Endothelial cell of umbilical vein (primary cell): Measurements from ENCODE around the gene ZNF701. TPM values are rescaled to one million over a fixed set of nuclear protein-coding genes. Genes with fewer than 3 reads are reported as not detected.

Source experiments
- BruUV-seq: library from RNA; stranded (reverse); fragments of 400-500 nt; replicated peaks from 2 replicates; lab custom pipeline; 2021; lab: Mats Ljungman, UMichigan
- CTCF ChIA-PET: fragments of 300-600, 350-600 bp; sonication (Branson Sonifier 250); formaldehyde crosslinking; loops from one replicate; lab custom pipeline; 2021; ENCODE audit warnings: antibody characterized with exemption, inconsistent platforms; lab: Charles Lee
- POLR2A ChIA-PET: fragments of 300-600, 350-600 bp; sonication (Branson Sonifier 250); formaldehyde crosslinking; loops from one replicate; lab custom pipeline; 2021; ENCODE audit warnings: antibody characterized with exemption, inconsistent platforms; lab: Charles Lee
- DNase-seq: peaks from one replicate; pipeline ENCODE4 v3.0.0-alpha.2; 2011; ENCODE audit warnings: low read depth, low spot score
- FAIRE-seq: peaks from 2 replicates; lab custom pipeline; 2011; peaks lifted over from hg19 to GRCh38; lab: Jason Lieb, UNC
- H2AFZ ChIP-seq: 2 replicates; pipeline ENCODE4 v1.6.0; 2012; ENCODE audit warnings: low read depth, low read length, control low read depth, inconsistent platforms
- H3K27ac ChIP-seq: 2 replicates; pipeline ENCODE4 v1.5.1; 2011; ENCODE audit warnings: low read depth, mild to moderate bottlenecking, control low read depth, low read length, moderate library complexity; ENCODE audit not compliant: insufficient read depth
- H3K27me3 ChIP-seq, 2 experiments: 2 replicates each; pipeline versions ENCODE4 v1.6.0 to v1.6.1; 2011; ENCODE audit warnings: low read length in 2 of 2, mixed read lengths in 1 of 2; ENCODE audit not compliant: control insufficient read depth in 2 of 2, insufficient read depth in 2 of 2
- H3K36me3 ChIP-seq, 2 experiments: 2 replicates in 1 of 2; 3 replicates in 1 of 2; pipeline ENCODE4 v1.5.1; 2011; ENCODE audit warnings: low read length in 2 of 2, mild to moderate bottlenecking in 1 of 2, moderate library complexity in 1 of 2; ENCODE audit not compliant: control insufficient read depth in 2 of 2, insufficient read depth in 2 of 2; ENCODE audit errors: extremely low read depth in 1 of 2
- H3K4me1 ChIP-seq: 3 replicates; pipeline ENCODE4 v1.5.1; 2011; ENCODE audit warnings: mild to moderate bottlenecking, low read length; ENCODE audit not compliant: control insufficient read depth, insufficient read depth; ENCODE audit errors: extremely low read depth
- H3K4me2 ChIP-seq: 2 replicates; pipeline ENCODE4 v1.6.1; 2011; ENCODE audit warnings: low read length, control low read depth, mixed read lengths; ENCODE audit not compliant: insufficient read depth
- H3K4me3 ChIP-seq, 3 experiments: fragments of 200-600 bp in 1 of 3; sonication (generic), shearing (Covaris generic) in 1 of 3; replicated peaks in 1 of 3; 2 replicates each; pipeline ENCODE4 v1.5.1; 2011 to 2016; ENCODE audit warnings: control low read depth in 3 of 3, low read length in 3 of 3, mild to moderate bottlenecking in 2 of 3, inconsistent platforms in 1 of 3, low read depth in 1 of 3, moderate library complexity in 1 of 3; ENCODE audit not compliant: insufficient read depth in 1 of 3
- H3K79me2 ChIP-seq: 2 replicates; pipeline ENCODE4 v1.6.0; 2012; ENCODE audit warnings: low read length, inconsistent platforms; ENCODE audit not compliant: control insufficient read depth, insufficient read depth
- H3K9ac ChIP-seq: replicated peaks from 2 replicates; pipeline ENCODE3; 2011; ENCODE audit warnings: low read length, control low read depth; ENCODE audit not compliant: insufficient read depth; ENCODE audit errors: extremely low read depth
- H3K9me1 ChIP-seq: replicated peaks from 3 replicates; pipeline ENCODE4 v1.6.0; 2011; ENCODE audit warnings: mild to moderate bottlenecking, low read length; ENCODE audit not compliant: control insufficient read depth, insufficient read depth; ENCODE audit errors: extremely low read depth
- H3K9me3 ChIP-seq: replicated peaks from 2 replicates; pipeline ENCODE4 v1.5.1; 2012; ENCODE audit warnings: low read length, inconsistent platforms; ENCODE audit not compliant: control insufficient read depth, insufficient read depth
- H4K20me1 ChIP-seq: replicated peaks from 2 replicates; pipeline ENCODE3; 2011; ENCODE audit warnings: mild to moderate bottlenecking, low read length; ENCODE audit not compliant: control insufficient read depth, insufficient read depth; ENCODE audit errors: extremely low read depth
- EZH2 ChIP-seq: IDR thresholded peaks from 2 replicates; pipeline ENCODE4 v1.6.1; 2012; ENCODE audit warnings: borderline replicate concordance, low read depth, mild to moderate bottlenecking, moderate library complexity, low read length, inconsistent platforms; ENCODE audit not compliant: severe bottlenecking
- FOS ChIP-seq: IDR thresholded peaks from 2 replicates; pipeline ENCODE4 v1.6.1; 2011; ENCODE audit warnings: mild to moderate bottlenecking, low read length, moderate library complexity, borderline replicate concordance; ENCODE audit not compliant: insufficient read depth
- GATA2 ChIP-seq: IDR thresholded peaks from 2 replicates; pipeline ENCODE4 v1.7.0; 2011; ENCODE audit warnings: low read depth, mild to moderate bottlenecking, moderate library complexity, mixed read lengths, low read length; ENCODE audit not compliant: insufficient read length, insufficient read depth
- JUN ChIP-seq: IDR thresholded peaks from 2 replicates; pipeline ENCODE4 v1.6.1; 2011; ENCODE audit warnings: borderline replicate concordance, low read depth; ENCODE audit not compliant: insufficient read length, insufficient read depth
- MYC ChIP-seq: IDR thresholded peaks from one replicate; pipeline ENCODE4 v1.6.1; 2011; ENCODE audit warnings: mild to moderate bottlenecking, low read depth, low read length
- POLR2A ChIP-seq: IDR thresholded peaks from 2 replicates; pipeline ENCODE4 v1.6.1; 2012; ENCODE audit warnings: low read depth, mild to moderate bottlenecking, control low read depth, low read length
- POLR2AphosphoS5 ChIP-seq: IDR thresholded peaks from 2 replicates; pipeline ENCODE4 v1.6.1; 2012; ENCODE audit warnings: low read depth, mild to moderate bottlenecking, control low read depth, low read length, moderate library complexity; ENCODE audit not compliant: insufficient read depth
- dilution Hi-C: fragments of 300-500 bp; cut with MboI; formaldehyde crosslinking; loops from one replicate; pipeline ENCODE4 v1.15.0; 2019; ENCODE audit warnings: low sequenced_read_pairs; ENCODE audit not compliant: extremely low pct_ligation_motif_present
- intact Hi-C: fragments of 100-400 bp; cut with micrococcal nuclease; formaldehyde crosslinking; loops from one replicate; pipeline ENCODE4 v1.10.0; 2022
- polyA plus RNA-seq, 4 experiments: library from polyadenylated mRNA; depleted of rRNA in 3 of 4; stranded (reverse) in 3 of 4; unstranded in 1 of 4; fragments of >200 nt; gene quantifications; 2 replicates each; pipeline versions ENCODE4 v1.2.1 to v1.2.3, GENCODE V29; 2011 to 2012; ENCODE audit warnings: missing spikeins in 1 of 4
- total RNA-seq: library from RNA; stranded (reverse); gene quantifications from 2 replicates; pipeline ENCODE4 v1.2.3, GENCODE V29; 2021
- TF ChIP-seq, protein P1 (sequence below): IDR thresholded peaks from 2 replicates; pipeline ENCODE4 v1.6.1; 2011; ENCODE audit not compliant: insufficient read depth, insufficient read length
- TF ChIP-seq, protein P2 (sequence below), 2 donors: IDR thresholded peaks; 1 replicate in 1 of 2; 2 replicates in 1 of 2; pipeline ENCODE4 v1.5.1; 2011; ENCODE audit warnings: low read length in 2 of 2, mild to moderate bottlenecking in 2 of 2, moderate library complexity in 2 of 2, control low read depth in 1 of 2, inconsistent platforms in 1 of 2, low read depth in 1 of 2; ENCODE audit not compliant: insufficient read depth in 1 of 2; ENCODE audit errors: extremely low read depth in 1 of 2

Gene ZNF701
- total and polyA plus RNA-seq, 2 donors (not counting 3 experiments of a cell fraction or from before 2014, with no cell fraction given) = 4.4 to 12.1 TPM

DNA sequence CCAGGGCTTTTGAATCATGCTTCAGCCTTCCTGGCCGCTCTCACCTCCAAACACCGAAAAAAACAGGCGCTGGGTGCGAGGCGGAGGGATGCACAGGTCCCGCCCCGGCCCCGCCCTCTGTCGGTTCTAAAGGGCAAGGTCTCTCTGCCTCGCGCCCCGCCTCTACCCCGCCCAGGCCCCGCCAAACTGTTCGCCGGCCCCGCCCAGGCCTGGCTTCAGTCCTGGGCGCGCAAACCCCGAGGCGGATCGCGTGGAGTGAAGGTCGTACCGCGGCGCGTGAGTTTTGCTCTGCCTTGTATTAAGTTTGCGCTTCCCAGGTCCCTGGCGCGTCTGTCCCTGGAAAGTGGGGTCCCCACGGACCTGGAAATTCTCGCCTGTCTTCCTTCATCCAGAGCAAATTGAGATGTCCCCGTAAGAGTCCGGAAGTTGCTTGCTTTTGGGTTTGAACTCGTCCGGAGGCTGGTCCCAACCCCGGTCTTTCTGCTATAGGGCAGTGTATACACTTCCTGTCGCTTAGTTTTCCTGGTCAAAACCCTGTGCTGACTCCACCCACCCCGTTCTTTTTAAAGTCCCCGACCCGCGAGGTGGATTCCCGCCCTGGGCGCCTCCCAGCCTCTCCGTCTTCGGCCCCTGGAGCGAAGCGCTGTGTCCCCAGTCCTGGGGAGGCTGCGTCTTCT, 34.2 kb upstream of the ZNF701 start:
- TF ChIP-seq JUN (no peak), POLR2A (no peak), FOS (no peak), MYC (no peak), POLR2AphosphoS5 (peak; percentile 20), EZH2 (no peak), GATA2 (no peak)
- TF ChIP-seq, protein P1, sequence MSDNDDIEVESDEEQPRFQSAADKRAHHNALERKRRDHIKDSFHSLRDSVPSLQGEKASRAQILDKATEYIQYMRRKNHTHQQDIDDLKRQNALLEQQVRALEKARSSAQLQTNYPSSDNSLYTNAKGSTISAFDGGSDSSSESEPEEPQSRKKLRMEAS = peak; percentile 19
- TF ChIP-seq, protein P2, sequence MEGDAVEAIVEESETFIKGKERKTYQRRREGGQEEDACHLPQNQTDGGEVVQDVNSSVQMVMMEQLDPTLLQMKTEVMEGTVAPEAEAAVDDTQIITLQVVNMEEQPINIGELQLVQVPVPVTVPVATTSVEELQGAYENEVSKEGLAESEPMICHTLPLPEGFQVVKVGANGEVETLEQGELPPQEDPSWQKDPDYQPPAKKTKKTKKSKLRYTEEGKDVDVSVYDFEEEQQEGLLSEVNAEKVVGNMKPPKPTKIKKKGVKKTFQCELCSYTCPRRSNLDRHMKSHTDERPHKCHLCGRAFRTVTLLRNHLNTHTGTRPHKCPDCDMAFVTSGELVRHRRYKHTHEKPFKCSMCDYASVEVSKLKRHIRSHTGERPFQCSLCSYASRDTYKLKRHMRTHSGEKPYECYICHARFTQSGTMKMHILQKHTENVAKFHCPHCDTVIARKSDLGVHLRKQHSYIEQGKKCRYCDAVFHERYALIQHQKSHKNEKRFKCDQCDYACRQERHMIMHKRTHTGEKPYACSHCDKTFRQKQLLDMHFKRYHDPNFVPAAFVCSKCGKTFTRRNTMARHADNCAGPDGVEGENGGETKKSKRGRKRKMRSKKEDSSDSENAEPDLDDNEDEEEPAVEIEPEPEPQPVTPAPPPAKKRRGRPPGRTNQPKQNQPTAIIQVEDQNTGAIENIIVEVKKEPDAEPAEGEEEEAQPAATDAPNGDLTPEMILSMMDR (IDR thresholded peaks at IDR 0.05; ENCODE audit: extremely low read depth in 1 of 2, insufficient read depth in 1 of 2, low read depth in 1 of 2, low read length in 2 of 2) = peak in 1 of 2 donors; percentile 7
- H3K9me1 ChIP-seq = no peaks in the 10 kb centered on the region
- DNase-seq (peak; percentile 64), FAIRE-seq (peak; percentile 77)
- no peaks in the 10 kb centered on the region for H3K36me3 ChIP-seq
- peak overlapping the region; percentile 52 to 77 (median 62) for H3K4me3 ChIP-seq
- H3K9ac ChIP-seq = peak overlapping the region; percentile 41
- peak overlapping the region; percentile 28 for H3K27ac ChIP-seq
- H3K4me2 ChIP-seq = peak overlapping the region; percentile 82
- no peaks in the 10 kb centered on the region for H3K9me3 ChIP-seq
- peak overlapping the region; percentile 88 for H2AFZ ChIP-seq
- POLR2A ChIA-PET = no interaction called here
- CTCF ChIA-PET = no interaction called here
- peaks cover 3% of the 10 kb centered on the region for H3K79me2 ChIP-seq
- H3K27me3 ChIP-seq = no peaks in the 10 kb centered on the region
- BruUV-seq = TSS peak; percentile 56
- no peaks in the 10 kb centered on the region for H4K20me1 ChIP-seq
- peaks cover 3% of the 10 kb centered on the region for H3K4me1 ChIP-seq
- dilution Hi-C loops = no loop called here
- intact Hi-C loops = loop anchor here (1.0 kb wide), 1 partner anchor 9 kb away; the partner anchor contains the start of gene ZNF808
